ENCODE data around the gene CGNL1.

CGNL1 gene

GRCh38 chr15:57458356-57458781 lies 82.1 kb downstream of the CGNL1 start:
- Histone ChIP-seq H2AFZ (ENCODE audit: low read depth) (no peak overlapping the region), H3K36me3 (ENCODE audit: insufficient read depth) (no peaks in the 10 kb centered on the region)

GRCh38 chr15:57460208-57460816 lies 84.0 kb downstream of the CGNL1 start:
- H3K4me2 ChIP-seq = no peak overlapping the region
- TF ChIP-seq CTCF (conservative IDR thresholded peaks at IDR 0.05; ENCODE audit: low read depth, low read length) = no peak
- H4K20me1 ChIP-seq (ENCODE audit: insufficient read depth) = no peaks in the 10 kb centered on the region
- no peaks in the 10 kb centered on the region for H3K36me3 ChIP-seq (ENCODE audit: insufficient read depth)
- H2AFZ ChIP-seq (ENCODE audit: low read depth) = no peak overlapping the region
- no peak overlapping the region for H3K27ac ChIP-seq
- H3K9ac ChIP-seq = no peak overlapping the region
- H3K4me1 ChIP-seq (ENCODE audit: low read depth, poor library complexity, severe bottlenecking) = no peaks in the 10 kb centered on the region
- H3K79me2 ChIP-seq (ENCODE audit: insufficient read depth, low read depth) = no peaks in the 10 kb centered on the region
- no peak overlapping the region for H3K4me3 ChIP-seq (IDR thresholded peaks at IDR 0.05; ENCODE audit: insufficient read depth, low read depth, low read length)
- no peaks in the 10 kb centered on the region for H3K27me3 ChIP-seq (ENCODE audit: insufficient read depth, low read depth)

More at GRCh38 chr15:57458356-57458781, 82.1 kb downstream of the CGNL1 start:
- Histone ChIP-seq H3K27ac (no peak overlapping the region), H3K4me2 (no peak overlapping the region), H3K4me3 (IDR thresholded peaks at IDR 0.05; ENCODE audit: insufficient read depth, low read depth, low read length) (no peak overlapping the region), H4K20me1 (ENCODE audit: insufficient read depth) (no peaks in the 10 kb centered on the region), H3K79me2 (ENCODE audit: insufficient read depth, low read depth) (no peaks in the 10 kb centered on the region), H3K27me3 (ENCODE audit: insufficient read depth, low read depth) (no peaks in the 10 kb centered on the region), H3K4me1 (ENCODE audit: low read depth, poor library complexity, severe bottlenecking) (no peaks in the 10 kb centered on the region), H3K9ac (no peak overlapping the region)
- TF ChIP-seq CTCF (conservative IDR thresholded peaks at IDR 0.05; ENCODE audit: low read depth, low read length) = no peak

- no peaks in the 10 kb centered on the region for H3K27me3 ChIP-seq (ENCODE audit: insufficient read depth, low read depth)
- no peaks in the 10 kb centered on the region for H4K20me1 ChIP-seq (ENCODE audit: insufficient read depth)
- H3K36me3 ChIP-seq (ENCODE audit: insufficient read depth) = no peaks in the 10 kb centered on the region
- no peak overlapping the region for H3K4me2 ChIP-seq
- no peak for TF ChIP-seq CTCF (conservative IDR thresholded peaks at IDR 0.05; ENCODE audit: low read depth, low read length)
- no peaks in the 10 kb centered on the region for H3K4me1 ChIP-seq (ENCODE audit: low read depth, poor library complexity, severe bottlenecking)
- no peak overlapping the region for H3K9ac ChIP-seq
- no peak overlapping the region for H3K27ac ChIP-seq
- no peaks in the 10 kb centered on the region for H3K79me2 ChIP-seq (ENCODE audit: insufficient read depth, low read depth)
- H2AFZ ChIP-seq (ENCODE audit: low read depth) = no peak overlapping the region
- no peak overlapping the region for H3K4me3 ChIP-seq (IDR thresholded peaks at IDR 0.05; ENCODE audit: insufficient read depth, low read depth, low read length)
Observed at GRCh38 chr15:57461541-57461940, 85.2 kb downstream of the CGNL1 start.

- no peak overlapping the region for H3K9ac ChIP-seq
- TF ChIP-seq CTCF (conservative IDR thresholded peaks at IDR 0.05; ENCODE audit: low read depth, low read length) = no peak
- no peak overlapping the region for H2AFZ ChIP-seq (ENCODE audit: low read depth)
- H3K27me3 ChIP-seq (ENCODE audit: insufficient read depth, low read depth) = no peaks in the 10 kb centered on the region
- no peaks in the 10 kb centered on the region for H4K20me1 ChIP-seq (ENCODE audit: insufficient read depth)
- no peak overlapping the region for H3K4me3 ChIP-seq (IDR thresholded peaks at IDR 0.05; ENCODE audit: insufficient read depth, low read depth, low read length)
- H3K27ac ChIP-seq = no peak overlapping the region
- H3K4me2 ChIP-seq = no peak overlapping the region
- H3K4me1 ChIP-seq (ENCODE audit: low read depth, poor library complexity, severe bottlenecking) = no peaks in the 10 kb centered on the region
- no peaks in the 10 kb centered on the region for H3K36me3 ChIP-seq (ENCODE audit: insufficient read depth)
- H3K79me2 ChIP-seq (ENCODE audit: insufficient read depth, low read depth) = no peaks in the 10 kb centered on the region
Observed at GRCh38 chr15:57462381-57462780, 86.1 kb downstream of the CGNL1 start.

Measured in KMS-11 (cell line).